ENCODE data around the gene PACS1. TPM values are rescaled to one million over a fixed set of nuclear protein-coding genes. Genes with fewer than 3 reads are reported as not detected.

Gene PACS1
- total RNA-seq, 1 donor from 2014 or later = 75.6 TPM

GRCh38 chr11:66207816-66208215 is 137.7 kb downstream of the PACS1 start:
- intact Hi-C loops (cut with micrococcal nuclease) = no loop called here
- H3K27me3 Mint-ChIP-seq (ENCODE audit: low read depth) = no peaks in the 10 kb centered on the region
- no peak overlapping the region for H3K4me3 Mint-ChIP-seq (ENCODE audit: low read depth)
- H3K36me3 Mint-ChIP-seq (ENCODE audit: low read depth) = peaks cover 17% of the 10 kb centered on the region
- H3K27ac Mint-ChIP-seq = no peak overlapping the region
- H3K4me1 Mint-ChIP-seq (ENCODE audit: low read depth) = no peaks in the 10 kb centered on the region
- H3K9me3 Mint-ChIP-seq = peaks cover 10% of the 10 kb centered on the region
- DNase-seq (ENCODE audit: low spot score) = no peak

DNA sequence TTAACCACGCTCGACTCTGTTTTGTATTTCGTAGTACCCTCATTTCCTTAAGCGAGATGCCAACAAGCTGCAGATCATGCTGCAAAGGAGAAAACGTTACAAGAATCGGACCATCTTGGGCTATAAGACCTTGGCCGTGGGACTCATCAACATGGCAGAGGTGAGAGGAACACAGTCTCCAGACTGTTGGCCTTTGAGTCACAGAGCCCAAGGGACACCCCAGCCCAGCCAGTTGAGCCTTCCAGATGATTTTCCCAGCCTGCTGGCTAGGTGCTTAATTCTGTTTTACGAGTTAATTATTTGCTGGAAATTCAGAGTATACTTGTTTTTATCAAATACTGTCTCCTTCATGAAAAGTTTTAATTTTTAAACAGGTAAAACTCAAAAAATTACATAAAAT is 141.0 kb downstream of the PACS1 start:
- Mint-ChIP-seq H3K9me3 (no peaks in the 10 kb centered on the region), H3K4me1 (ENCODE audit: low read depth) (no peaks in the 10 kb centered on the region), H3K4me3 (ENCODE audit: low read depth) (no peak overlapping the region), H3K27me3 (ENCODE audit: low read depth) (no peaks in the 10 kb centered on the region), H3K27ac (no peak overlapping the region), H3K36me3 (ENCODE audit: low read depth) (peaks cover 17% of the 10 kb centered on the region)
- intact Hi-C loops (cut with micrococcal nuclease) = no loop called here
- DNase-seq (ENCODE audit: low spot score) = no peak

GRCh38 chr11:66216911-66217310 is 146.8 kb downstream of the PACS1 start:
- Mint-ChIP-seq H3K27me3 (ENCODE audit: low read depth) (no peaks in the 10 kb centered on the region), H3K27ac (no peak overlapping the region), H3K9me3 (no peaks in the 10 kb centered on the region), H3K4me1 (ENCODE audit: low read depth) (peaks cover 6% of the 10 kb centered on the region), H3K36me3 (ENCODE audit: low read depth) (peaks cover 47% of the 10 kb centered on the region), H3K4me3 (ENCODE audit: low read depth) (no peak overlapping the region)
- DNase-seq (ENCODE audit: low spot score) = no peak
- intact Hi-C loops (cut with micrococcal nuclease) = no loop called here

- Mint-ChIP-seq H3K27ac (no peak overlapping the region), H3K27me3 (ENCODE audit: low read depth) (no peaks in the 10 kb centered on the region), H3K4me3 (ENCODE audit: low read depth) (no peak overlapping the region), H3K36me3 (ENCODE audit: low read depth) (peaks cover 51% of the 10 kb centered on the region), H3K4me1 (ENCODE audit: low read depth) (peaks cover 13% of the 10 kb centered on the region), H3K9me3 (no peaks in the 10 kb centered on the region)
- DNase-seq (ENCODE audit: low spot score) = no peak
- intact Hi-C loops (cut with micrococcal nuclease) = no loop called here
These were observed 148.0 kb downstream of the PACS1 start for GRCh38 chr11:66218036-66218435.

DNA sequence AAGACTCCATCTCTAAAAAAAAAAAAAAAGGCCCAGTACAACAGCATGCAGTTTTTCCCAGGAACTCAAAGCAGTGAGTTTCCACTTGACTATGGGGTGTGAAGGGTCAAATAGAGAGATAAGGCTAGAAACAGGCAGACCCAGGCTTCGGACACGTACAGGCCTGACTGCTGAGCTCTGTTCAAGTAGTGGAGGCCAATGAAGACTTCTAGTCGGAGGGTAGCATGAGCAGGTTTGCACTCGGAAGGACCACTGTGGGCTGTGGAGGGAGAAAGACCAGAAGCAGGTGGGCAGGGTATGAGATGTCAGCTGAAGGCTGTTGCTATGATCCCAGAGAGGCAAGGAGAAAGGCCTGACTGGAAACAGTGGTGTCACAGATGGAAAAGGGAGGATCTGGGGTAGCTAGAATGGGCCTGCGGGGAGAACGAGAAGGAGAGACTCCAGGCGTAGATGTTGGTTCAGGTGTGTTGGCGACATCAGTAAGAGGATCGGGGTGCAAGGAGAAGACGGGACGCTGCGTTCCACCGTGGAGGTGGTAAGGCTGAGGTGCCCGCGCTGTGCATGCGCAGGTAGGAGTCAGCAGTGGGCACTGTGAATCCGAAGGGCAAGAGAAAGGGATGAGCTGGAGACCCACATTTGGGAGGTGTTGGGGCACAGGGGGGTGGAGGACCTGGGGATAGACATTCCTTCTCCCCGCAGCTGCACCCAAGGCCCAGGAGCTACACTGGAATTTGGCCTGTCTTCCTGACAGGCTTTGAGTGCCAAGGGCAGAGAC is 149.0 kb downstream of the PACS1 start:
- intact Hi-C loops (cut with micrococcal nuclease) = no loop called here
- peaks cover 50% of the 10 kb centered on the region for H3K36me3 Mint-ChIP-seq (ENCODE audit: low read depth)
- no peak overlapping the region for H3K4me3 Mint-ChIP-seq (ENCODE audit: low read depth)
- no peak overlapping the region for H3K27ac Mint-ChIP-seq
- no peaks in the 10 kb centered on the region for H3K27me3 Mint-ChIP-seq (ENCODE audit: low read depth)
- no peak for DNase-seq (ENCODE audit: low spot score)
- no peaks in the 10 kb centered on the region for H3K9me3 Mint-ChIP-seq
- H3K4me1 Mint-ChIP-seq (ENCODE audit: low read depth) = peaks cover 13% of the 10 kb centered on the region

GRCh38 chr11:66219846-66220565 is 149.9 kb downstream of the PACS1 start:
- no peak for DNase-seq (ENCODE audit: low spot score)
- H3K27me3 Mint-ChIP-seq (ENCODE audit: low read depth) = no peaks in the 10 kb centered on the region
- intact Hi-C loops (cut with micrococcal nuclease) = no loop called here
- H3K4me3 Mint-ChIP-seq (ENCODE audit: low read depth) = no peak overlapping the region
- H3K9me3 Mint-ChIP-seq = no peaks in the 10 kb centered on the region
- H3K27ac Mint-ChIP-seq = no peak overlapping the region
- H3K4me1 Mint-ChIP-seq (ENCODE audit: low read depth) = peaks cover 13% of the 10 kb centered on the region
- peaks cover 51% of the 10 kb centered on the region for H3K36me3 Mint-ChIP-seq (ENCODE audit: low read depth)

DNA sequence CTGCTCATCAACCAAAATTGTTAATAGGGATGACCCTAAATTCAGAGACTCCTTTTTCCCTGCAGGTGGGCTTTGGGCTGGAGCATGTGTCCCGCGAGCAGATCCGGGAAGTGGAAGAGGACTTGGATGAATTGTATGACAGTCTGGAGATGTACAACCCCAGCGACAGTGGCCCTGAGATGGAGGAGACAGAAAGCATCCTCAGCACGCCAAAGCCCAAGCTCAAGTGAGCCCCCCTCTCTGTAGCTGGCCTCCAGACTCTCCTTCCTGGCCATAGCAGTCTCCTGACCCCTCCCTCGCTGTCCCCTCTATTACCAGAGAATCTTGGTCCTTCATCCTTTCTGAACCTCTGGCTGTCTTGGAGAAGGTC is 150.5 kb downstream of the PACS1 start:
- H3K36me3 Mint-ChIP-seq (ENCODE audit: low read depth) = peaks cover 54% of the 10 kb centered on the region
- DNase-seq (ENCODE audit: low spot score) = no peak
- no peak overlapping the region for H3K4me3 Mint-ChIP-seq (ENCODE audit: low read depth)
- H3K27ac Mint-ChIP-seq = no peak overlapping the region
- H3K27me3 Mint-ChIP-seq (ENCODE audit: low read depth) = no peaks in the 10 kb centered on the region
- intact Hi-C loops (cut with micrococcal nuclease) = no loop called here
- H3K4me1 Mint-ChIP-seq (ENCODE audit: low read depth) = peaks cover 13% of the 10 kb centered on the region
- H3K9me3 Mint-ChIP-seq = no peaks in the 10 kb centered on the region

GRCh38 chr11:66221012-66221411 is 150.9 kb downstream of the PACS1 start:
- H3K4me3 Mint-ChIP-seq (ENCODE audit: low read depth) = no peak overlapping the region
- peaks cover 52% of the 10 kb centered on the region for H3K36me3 Mint-ChIP-seq (ENCODE audit: low read depth)
- no peak overlapping the region for H3K27ac Mint-ChIP-seq
- intact Hi-C loops (cut with micrococcal nuclease) = no loop called here
- DNase-seq (ENCODE audit: low spot score) = no peak
- peaks cover 13% of the 10 kb centered on the region for H3K4me1 Mint-ChIP-seq (ENCODE audit: low read depth)
- H3K27me3 Mint-ChIP-seq (ENCODE audit: low read depth) = no peaks in the 10 kb centered on the region
- no peaks in the 10 kb centered on the region for H3K9me3 Mint-ChIP-seq

GRCh38 chr11:66221726-66222236 is 151.7 kb downstream of the PACS1 start:
- peak overlapping the region; percentile 90 for H3K27ac Mint-ChIP-seq
- H3K9me3 Mint-ChIP-seq = no peaks in the 10 kb centered on the region
- no peaks in the 10 kb centered on the region for H3K27me3 Mint-ChIP-seq (ENCODE audit: low read depth)
- no peak for DNase-seq (ENCODE audit: low spot score)
- intact Hi-C loops (cut with micrococcal nuclease) = loop anchor here (1.0 to 2.0 kb wide), 3 partner anchors 37 to 107 kb away; no protein-coding TSS in a partner anchor
- H3K4me1 Mint-ChIP-seq (ENCODE audit: low read depth) = peaks cover 16% of the 10 kb centered on the region
- H3K36me3 Mint-ChIP-seq (ENCODE audit: low read depth) = peaks cover 45% of the 10 kb centered on the region
- peak overlapping the region; percentile 3 for H3K4me3 Mint-ChIP-seq (ENCODE audit: low read depth)

DNA sequence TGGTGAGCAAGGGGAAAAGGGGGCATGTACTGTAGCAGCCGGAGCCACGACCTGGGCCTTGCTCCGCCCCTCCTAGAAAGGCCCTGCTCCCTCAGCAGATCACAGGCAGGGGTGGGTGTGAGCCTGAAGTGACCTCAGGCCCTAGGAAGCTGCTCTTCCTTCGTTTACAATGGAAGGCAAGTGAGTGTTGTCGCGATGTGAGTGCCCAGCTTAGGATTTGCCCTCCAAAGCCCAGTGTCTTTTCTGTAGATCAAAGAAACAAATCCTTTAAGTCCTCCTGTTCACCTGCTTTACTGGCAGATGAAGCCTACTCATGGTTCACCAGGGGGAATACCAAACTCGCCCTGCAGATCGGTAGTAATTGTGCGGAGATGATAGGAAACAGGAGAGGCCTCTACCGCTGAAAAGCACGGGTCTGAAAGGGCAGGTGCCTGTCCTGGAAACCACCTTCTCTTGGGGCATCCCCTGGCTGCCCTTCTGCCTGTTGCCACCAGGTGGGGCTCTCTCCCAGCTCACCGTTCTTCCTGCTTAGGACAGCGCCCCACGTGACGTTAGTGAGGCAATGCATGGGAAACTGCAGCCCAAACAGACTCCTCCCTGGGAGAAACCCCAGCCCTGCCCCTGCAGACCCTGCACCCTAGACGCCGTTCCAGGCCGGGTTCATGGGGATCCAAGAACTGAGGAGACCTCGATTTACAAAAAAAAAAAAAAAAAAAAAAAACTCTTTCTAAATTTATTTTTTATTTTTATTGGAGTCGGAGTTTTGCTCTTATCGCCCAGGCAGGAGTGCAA is 152.5 kb downstream of the PACS1 start:
- Mint-ChIP-seq H3K27ac (peak overlapping the region; percentile 90), H3K36me3 (ENCODE audit: low read depth) (peaks cover 44% of the 10 kb centered on the region), H3K4me3 (ENCODE audit: low read depth) (no peak overlapping the region), H3K4me1 (ENCODE audit: low read depth) (peaks cover 16% of the 10 kb centered on the region), H3K27me3 (ENCODE audit: low read depth) (no peaks in the 10 kb centered on the region), H3K9me3 (no peaks in the 10 kb centered on the region)
- peak; percentile 90 for DNase-seq (ENCODE audit: low spot score)
- intact Hi-C loops (cut with micrococcal nuclease) = loop anchor here (1.0 to 2.0 kb wide), 3 partner anchors 36 to 106 kb away; no protein-coding TSS in a partner anchor

- Mint-ChIP-seq H3K27me3 (ENCODE audit: low read depth) (no peaks in the 10 kb centered on the region), H3K4me1 (ENCODE audit: low read depth) (peaks cover 13% of the 10 kb centered on the region), H3K27ac (no peak overlapping the region), H3K9me3 (no peaks in the 10 kb centered on the region), H3K4me3 (ENCODE audit: low read depth) (no peak overlapping the region), H3K36me3 (ENCODE audit: low read depth) (peaks cover 45% of the 10 kb centered on the region)
- intact Hi-C loops (cut with micrococcal nuclease) = no loop called here
- no peak for DNase-seq (ENCODE audit: low spot score)
These were observed 154.3 kb downstream of the PACS1 start for GRCh38 chr11:66224226-66224855.

DNA sequence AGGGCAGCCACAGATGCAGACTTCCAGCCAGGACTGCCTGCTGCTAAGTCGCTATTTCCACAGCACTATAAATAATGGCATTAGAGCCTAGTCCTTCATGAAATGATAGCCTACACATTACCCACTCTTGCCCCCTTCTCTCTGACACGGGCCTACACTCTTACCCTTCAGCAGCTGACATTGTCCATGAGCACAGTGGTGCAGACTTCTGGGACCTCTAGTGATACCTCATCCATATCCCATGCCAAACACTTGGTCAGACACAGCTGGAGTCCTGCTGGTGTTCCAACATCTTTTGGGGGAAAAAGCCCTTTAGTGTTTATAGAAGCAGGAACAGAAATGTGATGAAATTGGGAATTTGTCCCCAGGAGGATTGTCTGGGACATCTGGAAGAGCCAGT is 155.0 kb downstream of the PACS1 start:
- DNase-seq (ENCODE audit: low spot score) = no peak
- H3K36me3 Mint-ChIP-seq (ENCODE audit: low read depth) = peaks cover 46% of the 10 kb centered on the region
- no peaks in the 10 kb centered on the region for H3K27me3 Mint-ChIP-seq (ENCODE audit: low read depth)
- H3K4me3 Mint-ChIP-seq (ENCODE audit: low read depth) = no peak overlapping the region
- H3K4me1 Mint-ChIP-seq (ENCODE audit: low read depth) = peaks cover 13% of the 10 kb centered on the region
- no peaks in the 10 kb centered on the region for H3K9me3 Mint-ChIP-seq
- intact Hi-C loops (cut with micrococcal nuclease) = no loop called here
- H3K27ac Mint-ChIP-seq = no peak overlapping the region

Measured in activated T-helper 2 cell treated with anti-CD3 and anti-CD28 coated beads, Interferon-gamma antibody, Interleukin-2, Interleukin-4, amounts not matched to agents 10 μg/mL and 5 μg/mL and 100 μg/mL, durations not matched to agents 14 hours and 24 hours and 36 hours (primary cell).